Raji (cell line): ENCODE measurements around the gene PARD3B.

Source experiments
- POLR2A ChIP-seq: IDR thresholded peaks from 2 replicates; pipeline ENCODE4 v1.6.1; 2011; ENCODE audit warnings: low read depth, low read length, control low read depth; ENCODE audit not compliant: insufficient read depth

Gene PARD3B

DNA sequence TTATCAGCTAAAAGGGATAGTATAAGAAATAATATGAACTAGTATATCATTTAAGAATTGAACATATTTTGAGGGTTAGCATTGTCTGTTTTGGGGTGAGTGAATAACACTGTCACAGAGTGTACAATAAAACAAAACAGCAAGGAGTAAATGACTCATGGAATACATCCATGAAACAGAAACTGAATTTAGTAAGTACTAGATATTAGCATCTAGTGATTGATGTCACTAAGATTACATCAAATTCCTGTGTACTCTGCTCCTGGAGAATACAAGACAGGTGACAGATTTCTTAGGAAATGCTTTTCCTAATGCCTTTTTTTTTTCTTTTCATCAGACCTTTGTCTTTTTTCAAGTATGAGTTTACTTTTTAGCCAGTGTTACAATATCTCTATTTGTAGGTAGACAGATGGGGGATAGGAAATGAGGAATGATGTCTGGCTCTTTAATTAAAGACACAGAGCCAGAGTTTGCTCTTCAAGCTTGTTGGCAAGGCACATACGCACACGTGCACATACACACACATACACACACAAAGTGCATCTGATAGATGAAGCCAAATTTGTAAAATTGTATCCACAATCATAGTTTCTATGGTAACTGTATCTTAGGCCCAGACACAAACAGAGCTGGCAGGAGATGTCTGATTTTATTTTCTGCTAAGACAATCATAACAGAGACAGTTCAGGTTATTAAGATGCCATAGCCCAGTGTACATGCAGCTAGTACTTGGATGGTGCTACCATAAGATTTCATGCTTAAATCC, 998.8 kb downstream of the PARD3B start:
- TF ChIP-seq POLR2A: no peak

DNA sequence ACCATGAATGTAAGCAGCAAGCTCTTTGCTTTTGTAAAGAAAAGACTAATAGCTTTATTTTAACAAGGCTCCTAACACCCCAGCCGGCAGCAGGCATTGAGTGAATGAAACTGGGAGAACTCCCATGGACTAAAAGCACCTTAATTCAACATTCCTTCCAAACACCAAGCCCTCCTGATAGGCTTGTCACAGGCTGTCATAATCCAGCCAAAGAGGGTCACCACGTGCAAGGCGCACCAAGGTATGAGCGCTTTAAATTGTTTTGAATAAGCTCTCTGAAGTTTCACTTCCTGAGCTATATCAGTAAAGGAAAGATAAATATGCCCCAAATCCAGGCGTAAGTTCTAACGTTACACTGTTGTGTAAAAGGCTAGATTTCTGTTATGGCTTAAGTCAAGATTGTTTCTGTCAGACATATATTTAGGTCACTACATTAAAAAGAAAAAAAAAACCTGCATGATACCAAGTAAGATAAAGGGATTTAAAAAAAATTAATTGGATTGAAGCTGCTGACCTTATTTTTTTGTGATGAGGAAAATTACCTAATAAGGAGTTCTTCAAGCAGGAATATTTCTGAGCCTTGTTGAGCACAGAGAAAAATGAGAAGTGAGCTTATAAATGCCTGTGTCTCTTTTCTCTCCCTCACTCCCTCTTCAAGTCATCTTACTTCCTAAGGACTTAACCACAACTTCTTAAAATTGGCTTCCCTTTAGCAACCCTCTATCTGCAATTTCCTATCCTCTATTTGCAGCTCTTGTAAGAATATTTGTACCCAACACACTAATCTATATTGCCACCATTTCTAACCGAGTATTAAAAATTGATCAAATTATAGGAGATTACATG, 1000.9 kb downstream of the PARD3B start:
- TF ChIP-seq POLR2A: no peak

DNA sequence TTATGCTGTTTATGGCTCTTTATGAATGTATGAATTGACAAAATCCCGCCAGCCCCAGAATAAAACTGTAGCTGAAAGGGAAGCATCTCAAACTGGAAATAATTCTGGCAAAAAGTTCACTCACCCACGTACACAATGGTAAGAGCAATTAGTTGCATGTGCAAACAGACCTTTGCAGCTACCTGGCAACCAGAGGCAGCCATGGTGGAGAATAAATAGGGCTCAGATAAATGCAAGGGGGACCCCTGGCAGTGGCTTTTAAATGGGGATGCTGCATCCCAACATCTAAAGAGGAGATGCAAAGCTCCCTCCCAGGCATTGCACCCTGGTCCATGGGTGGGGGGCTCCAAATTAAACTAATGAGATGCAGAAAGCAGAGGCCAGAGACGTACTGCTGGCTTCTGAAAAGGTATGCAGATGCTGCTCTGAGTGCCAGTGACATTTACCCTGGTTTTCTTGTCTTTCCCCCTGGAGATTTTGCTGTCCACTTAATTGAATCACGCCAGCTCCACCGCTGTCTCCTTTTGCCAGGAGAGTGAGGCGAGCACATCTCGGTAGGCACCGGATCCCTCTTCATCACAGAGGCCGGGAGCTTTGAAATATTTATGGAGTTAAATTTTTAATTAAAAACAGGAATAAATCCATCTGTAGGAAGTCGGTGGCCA, 1010.4 kb downstream of the PARD3B start:
- TF ChIP-seq POLR2A: no peak

DNA sequence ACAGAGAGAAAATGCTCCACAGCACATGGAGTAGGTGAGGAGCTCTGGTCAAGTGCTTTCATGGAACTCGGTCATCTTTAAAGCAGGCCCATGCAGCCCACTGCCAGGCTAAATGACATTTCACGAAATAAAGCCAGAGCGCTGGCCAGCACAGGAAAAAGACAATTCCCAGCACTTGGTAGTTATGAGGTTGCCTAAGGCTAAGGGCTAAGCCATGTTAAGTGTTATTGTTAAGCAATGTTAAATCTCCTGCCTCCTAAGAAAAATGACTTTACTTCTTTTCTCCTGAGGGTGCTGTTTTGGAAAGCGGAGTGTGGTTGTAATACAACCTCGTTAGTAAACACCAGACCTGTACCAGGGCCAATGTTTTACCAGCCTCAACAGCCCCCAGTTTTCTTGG, 1011.1 kb downstream of the PARD3B start:
- TF ChIP-seq POLR2A: no peak

DNA sequence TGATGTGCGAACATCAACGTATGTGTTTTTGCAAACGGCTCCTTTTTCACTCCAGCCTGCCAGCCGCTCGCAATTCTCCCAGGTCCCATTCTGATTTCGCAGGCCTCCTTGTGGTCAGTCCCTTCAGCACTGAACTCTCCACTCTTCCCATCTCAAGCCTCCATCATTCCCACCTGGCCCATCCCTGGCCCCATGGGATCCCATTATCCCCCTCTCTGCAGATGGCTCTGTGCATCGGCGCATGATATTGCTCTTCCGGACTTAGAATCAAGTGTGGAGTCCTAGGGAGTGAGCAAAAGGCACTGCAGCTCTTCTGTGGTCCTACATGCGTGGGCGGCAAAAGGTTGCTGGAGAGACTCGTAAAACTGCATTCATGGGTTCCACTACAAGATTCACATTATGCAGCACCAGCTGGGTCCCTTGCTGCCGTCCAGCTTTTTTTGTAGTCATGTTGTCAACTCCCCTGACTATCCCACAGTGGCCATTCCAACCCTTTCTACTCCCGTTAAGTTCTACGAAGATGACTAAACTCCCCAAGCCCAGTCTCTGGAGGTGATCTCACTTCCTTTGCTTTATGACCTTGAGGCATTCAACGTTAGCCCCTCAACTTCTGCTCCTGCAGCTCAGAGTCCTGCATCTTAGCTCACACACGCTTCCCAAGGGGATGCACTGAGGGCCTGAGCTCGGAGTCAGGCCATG, 1011.7 kb downstream of the PARD3B start:
- TF ChIP-seq POLR2A: no peak

DNA sequence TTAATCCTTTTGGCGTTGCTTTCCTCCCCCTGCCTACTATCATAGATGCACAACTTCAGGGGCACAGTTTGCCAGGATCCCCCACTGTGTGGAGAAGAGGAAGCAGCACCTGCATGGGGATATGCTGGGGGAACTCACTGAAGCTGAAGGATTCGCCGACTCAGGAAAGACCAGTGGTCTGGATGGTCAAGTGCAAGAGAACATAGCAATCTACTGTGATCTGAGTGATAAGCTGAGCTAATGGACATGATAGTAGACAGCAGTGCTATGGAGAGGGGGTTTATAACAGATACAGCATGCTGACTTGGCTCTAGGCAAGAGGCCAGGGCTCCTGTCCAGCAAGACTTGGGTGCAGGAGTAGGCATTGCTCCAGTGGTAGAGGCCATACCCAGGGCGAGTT, 1012.6 kb downstream of the PARD3B start:
- no peak for TF ChIP-seq POLR2A

DNA sequence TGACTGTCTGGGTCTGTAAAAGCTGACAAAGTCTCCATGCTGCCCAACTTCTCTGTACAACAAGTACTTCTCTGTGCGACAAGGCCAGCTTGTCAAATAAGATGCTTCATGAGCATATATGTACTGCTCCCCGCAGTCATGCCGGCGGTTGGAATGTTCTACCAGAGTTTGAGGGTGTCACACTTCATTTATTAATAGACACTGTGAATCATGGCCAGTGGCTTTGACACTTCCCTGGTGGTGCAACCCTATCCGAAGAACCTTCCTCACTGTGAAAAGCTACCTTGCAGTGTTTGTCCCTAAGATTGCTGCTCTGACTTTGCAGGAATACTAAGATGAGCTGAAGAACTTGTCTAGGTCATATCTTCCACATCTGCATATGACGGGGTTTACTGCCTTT, 1016.2 kb downstream of the PARD3B start:
- no peak for TF ChIP-seq POLR2A

DNA sequence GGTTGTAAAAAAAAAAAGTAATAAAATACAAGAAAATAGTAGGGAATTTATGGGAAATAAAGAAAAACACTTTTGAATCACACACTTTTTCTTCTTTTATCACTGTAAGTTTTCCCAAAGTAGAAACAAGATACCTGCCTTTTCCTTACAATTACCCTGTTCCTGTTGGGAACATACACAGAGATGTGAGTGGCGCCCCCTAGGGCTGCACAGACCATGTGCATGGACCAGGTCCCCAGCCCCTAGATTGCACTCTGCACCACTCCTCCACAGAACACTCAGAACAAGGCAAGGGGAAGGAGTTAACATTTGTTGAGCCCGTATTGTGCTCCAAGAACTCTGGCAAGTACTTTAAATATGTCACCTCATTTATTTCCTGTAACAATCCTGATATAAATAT, 1018.4 kb downstream of the PARD3B start:
- TF ChIP-seq POLR2A: no peak

DNA sequence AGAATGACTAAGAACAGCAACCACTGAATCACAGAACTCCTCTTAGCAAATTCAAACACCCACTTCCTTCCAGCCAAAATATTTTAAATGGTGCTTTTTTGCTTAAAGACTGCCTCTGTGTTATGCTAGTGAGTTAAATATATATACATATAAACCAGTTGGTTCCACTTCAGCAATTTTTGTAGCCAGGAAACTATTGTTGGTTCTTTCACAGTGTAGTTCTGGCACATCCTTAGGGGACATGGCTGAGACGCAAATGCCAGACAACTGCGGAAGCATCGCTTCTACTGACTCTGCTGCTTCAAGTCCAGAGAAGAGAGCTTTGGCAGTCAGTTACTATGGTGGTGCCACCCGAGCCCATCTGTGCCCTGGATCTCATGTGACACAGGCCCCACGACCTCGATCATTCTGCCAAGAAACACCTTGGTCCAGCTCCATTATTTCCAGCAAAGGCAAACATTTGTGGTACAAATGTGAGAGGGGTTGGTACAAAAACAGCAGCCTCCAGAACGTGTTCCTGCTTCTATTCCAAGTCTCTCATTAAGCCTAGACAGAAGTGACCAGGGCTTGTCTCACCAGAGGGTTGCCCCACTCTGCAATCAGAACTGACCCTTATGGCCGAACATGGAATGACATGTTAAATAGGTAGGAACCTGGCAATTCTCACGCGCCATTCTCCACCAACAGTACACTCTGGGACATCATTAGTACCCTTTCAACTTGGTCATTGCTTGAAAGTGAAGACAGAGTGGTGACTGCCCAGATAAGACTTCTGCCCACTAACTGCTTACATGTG, 1019.3 kb downstream of the PARD3B start:
- TF ChIP-seq POLR2A: no peak

DNA sequence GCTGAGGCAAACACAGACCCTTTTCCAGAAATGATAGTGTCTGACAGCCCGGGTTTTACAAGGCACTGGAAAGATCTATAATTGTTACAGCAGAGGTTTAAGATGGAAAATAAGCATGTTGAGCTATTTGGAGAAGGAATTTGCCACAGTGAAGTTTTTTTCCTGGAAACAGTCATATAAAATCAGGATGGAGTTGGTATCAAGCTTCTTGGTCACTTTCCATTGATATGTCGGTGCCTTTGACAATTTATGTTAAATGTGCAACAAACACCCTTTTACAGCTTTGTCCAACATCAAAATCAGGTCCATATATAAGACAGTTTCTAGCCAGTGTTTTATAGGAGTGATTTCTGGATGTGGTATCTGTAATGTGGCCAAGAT, 1019.9 kb downstream of the PARD3B start:
- TF ChIP-seq POLR2A: no peak

DNA sequence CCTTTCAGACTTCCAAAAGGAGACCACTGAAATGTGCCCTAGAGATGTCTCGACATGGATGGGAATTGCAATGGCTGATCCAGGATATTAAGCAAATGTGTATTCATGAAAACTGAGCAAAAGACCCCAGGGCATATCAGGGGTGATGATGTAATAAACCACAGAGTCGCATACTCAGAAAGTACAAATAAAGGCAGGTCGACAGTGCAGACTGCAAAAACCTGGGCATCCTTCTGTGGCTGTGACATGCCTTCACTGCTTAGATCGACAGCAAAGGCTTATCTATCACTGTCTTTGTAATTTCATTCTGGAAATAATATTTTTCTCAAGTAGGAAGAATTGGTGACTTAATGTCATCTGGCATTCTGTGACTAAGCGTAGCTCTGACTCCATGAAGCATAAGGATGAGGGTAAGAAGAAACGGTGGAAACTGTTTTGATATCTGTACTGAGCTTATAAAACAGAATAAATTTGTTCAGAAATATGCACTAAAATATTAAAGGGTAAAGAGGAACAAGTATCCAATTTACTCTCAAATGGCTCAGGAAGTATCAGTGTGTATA, 1021.4 kb downstream of the PARD3B start:
- TF ChIP-seq POLR2A: no peak

DNA sequence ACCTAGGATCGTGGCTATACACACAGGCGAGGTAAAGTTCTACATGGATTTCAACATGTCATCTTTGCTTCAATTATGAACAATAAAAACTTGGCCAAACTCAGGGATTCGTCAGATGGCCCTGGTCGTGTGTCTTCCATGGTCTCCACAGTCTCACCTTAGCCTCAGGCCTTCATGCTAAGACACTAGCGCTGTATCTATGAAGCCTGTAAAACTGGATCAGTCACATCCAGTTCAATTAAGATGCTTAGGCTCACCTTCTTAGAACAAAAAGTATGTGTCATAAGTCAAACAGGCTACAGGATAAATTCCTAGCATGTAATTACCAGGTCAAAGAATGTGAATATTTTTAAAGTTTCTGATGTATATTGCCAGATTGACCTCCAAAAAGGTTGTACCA, 1023.3 kb downstream of the PARD3B start:
- TF ChIP-seq POLR2A: no peak

DNA sequence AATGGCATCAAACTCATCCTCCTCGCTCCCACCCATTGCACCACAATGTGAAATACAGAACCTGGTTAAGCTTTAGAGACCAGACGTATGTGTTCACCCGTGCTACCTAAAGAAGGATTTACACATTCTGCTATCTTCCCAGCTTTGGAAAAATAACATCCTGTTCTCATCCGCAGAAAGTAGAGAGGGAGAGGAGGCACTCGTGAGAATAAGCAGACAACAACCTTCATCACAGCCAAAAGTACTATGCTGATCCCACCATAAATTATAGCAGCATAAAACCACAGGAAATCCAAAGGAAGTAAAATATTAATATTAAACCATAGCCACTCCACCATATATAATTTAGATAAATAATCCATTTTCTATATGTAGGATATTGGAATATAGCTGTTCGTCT, 1025.4 kb downstream of the PARD3B start:
- no peak for TF ChIP-seq POLR2A

DNA sequence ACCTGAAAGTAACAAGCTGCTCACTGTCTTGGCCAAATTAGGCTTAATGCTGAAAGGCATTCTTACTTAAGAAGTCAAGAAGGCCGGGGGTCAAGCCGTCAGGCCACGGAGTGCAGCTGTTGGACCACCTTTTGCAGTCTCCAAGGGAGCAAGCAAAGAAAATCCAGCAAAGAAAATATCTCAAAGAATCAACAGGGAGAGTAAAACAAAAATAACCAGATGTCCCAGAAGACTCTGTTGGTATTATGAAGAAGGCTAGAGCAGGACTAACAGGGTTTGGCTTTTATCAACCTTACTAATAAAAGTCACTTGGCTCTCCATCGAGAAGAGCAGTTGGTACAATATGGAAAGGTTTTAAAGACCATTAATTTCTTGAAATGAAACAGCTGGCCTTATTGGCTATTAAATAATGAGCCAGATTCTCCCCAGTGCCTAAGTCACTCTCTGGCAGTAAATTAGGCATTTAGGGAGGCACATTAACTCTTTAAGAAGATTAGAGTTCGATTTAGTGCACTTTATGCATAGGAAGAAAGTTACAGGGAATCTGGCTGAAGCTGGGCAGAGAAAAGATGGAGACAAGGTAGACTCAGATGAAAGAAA, 1026.2 kb downstream of the PARD3B start:
- no peak for TF ChIP-seq POLR2A
